ENCODE measurements around the gene GNA15. TPM values are rescaled to one million over a fixed set of nuclear protein-coding genes. Genes with fewer than 3 reads are reported as not detected.

The GNA15 gene
- total RNA-seq, 1 donor from 2014 or later, result 0.80 TPM

DNA sequence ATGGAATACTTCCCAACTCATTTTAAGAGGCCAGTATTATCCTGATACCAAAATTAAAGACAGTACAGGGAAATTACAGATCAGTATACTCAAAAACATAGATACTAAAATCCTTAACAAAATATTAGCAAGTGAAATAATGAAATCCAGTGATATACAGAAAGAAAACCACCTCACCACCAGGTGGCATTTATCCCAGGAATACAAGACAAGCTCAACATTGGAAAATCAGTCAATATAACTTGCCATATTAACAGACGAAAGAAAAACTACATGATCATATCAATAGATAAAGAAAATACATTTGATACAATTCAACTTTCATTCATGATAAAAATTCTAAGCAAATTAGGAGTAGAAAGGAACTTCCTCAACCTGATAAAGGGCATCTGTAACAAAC is 6.7 kb upstream of the GNA15 start:
- Mint-ChIP-seq H3K27ac (no peak overlapping the region), H3K4me3 (no peak overlapping the region), H3K36me3 (ENCODE audit: low read depth) (no peaks in the 10 kb centered on the region), H3K9me3 (no peaks in the 10 kb centered on the region), H3K27me3 (peaks cover 2% of the 10 kb centered on the region), H3K4me1 (peaks cover 37% of the 10 kb centered on the region)
- intact Hi-C loops (cut with micrococcal nuclease), result loop anchor here (1.0 kb wide), 1 partner anchor 34 kb away; no protein-coding TSS in a partner anchor
- CTCF ChIA-PET, result interaction anchor here (0.7 to 4.4 kb wide), 15 partner anchors 9 to 171 kb away, joined by 3 to 32 read pairs (median 5); no protein-coding TSS in a partner anchor
- DNase-seq, result no peak
- POLR2A ChIA-PET, result interaction anchor here (0.6 to 1.8 kb wide), 2 partner anchors 32 to 859 kb away, joined by 5 to 6 read pairs; no protein-coding TSS in a partner anchor
- ATAC-seq (ENCODE audit: low read depth), result no peak
- TF ChIP-seq, protein P1, sequence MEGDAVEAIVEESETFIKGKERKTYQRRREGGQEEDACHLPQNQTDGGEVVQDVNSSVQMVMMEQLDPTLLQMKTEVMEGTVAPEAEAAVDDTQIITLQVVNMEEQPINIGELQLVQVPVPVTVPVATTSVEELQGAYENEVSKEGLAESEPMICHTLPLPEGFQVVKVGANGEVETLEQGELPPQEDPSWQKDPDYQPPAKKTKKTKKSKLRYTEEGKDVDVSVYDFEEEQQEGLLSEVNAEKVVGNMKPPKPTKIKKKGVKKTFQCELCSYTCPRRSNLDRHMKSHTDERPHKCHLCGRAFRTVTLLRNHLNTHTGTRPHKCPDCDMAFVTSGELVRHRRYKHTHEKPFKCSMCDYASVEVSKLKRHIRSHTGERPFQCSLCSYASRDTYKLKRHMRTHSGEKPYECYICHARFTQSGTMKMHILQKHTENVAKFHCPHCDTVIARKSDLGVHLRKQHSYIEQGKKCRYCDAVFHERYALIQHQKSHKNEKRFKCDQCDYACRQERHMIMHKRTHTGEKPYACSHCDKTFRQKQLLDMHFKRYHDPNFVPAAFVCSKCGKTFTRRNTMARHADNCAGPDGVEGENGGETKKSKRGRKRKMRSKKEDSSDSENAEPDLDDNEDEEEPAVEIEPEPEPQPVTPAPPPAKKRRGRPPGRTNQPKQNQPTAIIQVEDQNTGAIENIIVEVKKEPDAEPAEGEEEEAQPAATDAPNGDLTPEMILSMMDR (IDR thresholded peaks at IDR 0.05), result no peak

DNA sequence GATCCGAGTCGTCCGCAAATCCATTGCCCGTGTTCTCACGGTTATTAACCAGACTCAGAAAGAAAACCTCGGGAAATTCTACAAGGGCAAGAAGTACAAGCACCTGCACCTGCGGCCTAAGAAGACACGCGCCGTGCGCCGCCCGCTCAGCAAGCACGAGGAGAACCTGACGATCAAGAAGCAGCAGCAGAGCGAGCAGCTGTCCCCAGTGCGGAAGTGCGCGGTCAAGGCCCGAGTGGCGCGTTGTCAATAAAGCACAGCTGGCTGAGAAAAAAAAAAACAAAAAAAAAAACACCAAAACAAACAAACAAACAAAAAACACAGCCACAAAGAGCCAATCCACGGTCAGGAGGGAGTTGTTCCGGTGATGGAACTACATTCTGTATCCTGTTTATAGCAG is 4.7 kb upstream of the GNA15 start:
- peaks cover 21% of the 10 kb centered on the region for H3K4me1 Mint-ChIP-seq
- no peaks in the 10 kb centered on the region for H3K27me3 Mint-ChIP-seq
- no peak overlapping the region for H3K4me3 Mint-ChIP-seq
- intact Hi-C loops (cut with micrococcal nuclease), result no loop called here
- ChIA-PET POLR2A (interaction anchor here (0.6 to 1.2 kb wide), 2 partner anchors 12 to 54 kb away, joined by 3 to 4 read pairs; partner anchors contain the start of gene NCLN), CTCF (interaction anchor here (2.2 to 4.4 kb wide), 2 partner anchors 22 to 32 kb away, joined by 6 to 32 read pairs; no protein-coding TSS in a partner anchor)
- TF ChIP-seq, protein P1 (IDR thresholded peaks at IDR 0.05), result no peak
- DNase-seq, result no peak
- no peaks in the 10 kb centered on the region for H3K9me3 Mint-ChIP-seq
- H3K36me3 Mint-ChIP-seq (ENCODE audit: low read depth), result no peaks in the 10 kb centered on the region
- ATAC-seq (ENCODE audit: low read depth), result no peak
- no peak overlapping the region for H3K27ac Mint-ChIP-seq

DNA sequence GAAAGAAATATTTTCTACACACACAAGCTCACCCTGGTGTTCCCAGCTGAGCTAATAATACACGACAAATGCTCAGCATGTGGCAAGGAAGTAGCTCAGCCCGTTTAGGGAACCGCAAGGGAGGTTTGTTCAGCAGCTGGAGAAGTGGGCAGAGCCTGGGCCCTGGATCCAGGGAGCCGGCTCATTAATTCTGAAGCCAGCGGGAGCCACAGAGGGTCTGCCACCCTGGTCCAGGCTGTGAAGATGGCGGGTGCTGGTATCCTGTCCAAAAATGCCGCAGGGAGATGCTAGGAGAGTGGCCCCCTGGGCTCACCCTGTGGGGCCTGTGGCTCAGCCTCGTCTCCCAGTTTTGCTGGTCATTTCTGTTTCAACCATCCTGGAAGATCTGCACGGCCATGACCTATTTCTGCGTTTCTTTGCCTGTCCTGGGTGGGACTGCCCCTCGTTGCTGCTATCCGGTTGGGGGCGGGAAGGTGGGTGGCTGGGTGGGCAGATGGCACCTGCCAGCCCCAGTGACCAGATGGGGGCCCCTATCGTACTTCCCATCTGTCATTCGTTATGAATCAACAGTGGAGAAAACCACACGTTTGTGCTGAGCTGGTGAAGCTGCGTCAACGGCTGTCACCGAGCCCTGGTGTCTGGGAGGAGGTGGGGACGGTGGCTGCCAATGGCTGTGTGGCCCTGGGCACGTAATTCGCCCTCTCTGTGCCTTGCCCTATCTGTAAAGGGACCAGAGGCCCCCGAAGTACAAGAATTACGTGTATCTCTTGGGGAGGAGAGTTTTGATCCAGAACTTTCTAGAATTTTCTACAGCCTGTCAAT is 2.7 kb upstream of the GNA15 start:
- TF ChIP-seq, protein P1 (IDR thresholded peaks at IDR 0.05), result no peak
- Mint-ChIP-seq H3K27ac (peak overlapping the region; percentile 46), H3K9me3 (no peaks in the 10 kb centered on the region), H3K4me1 (peaks cover 26% of the 10 kb centered on the region), H3K36me3 (ENCODE audit: low read depth) (no peaks in the 10 kb centered on the region), H3K4me3 (peak overlapping the region; percentile 62), H3K27me3 (peaks cover 5% of the 10 kb centered on the region)
- ATAC-seq (ENCODE audit: low read depth) (peak; percentile 87), DNase-seq (peak; percentile 41)
- CTCF ChIA-PET, result interaction anchor here (0.8 to 1.7 kb wide), 4 partner anchors 11 to 30 kb away, joined by 3 to 5 read pairs (median 4); no protein-coding TSS in a partner anchor
- intact Hi-C loops (cut with micrococcal nuclease), result loop anchor here (1.0 to 2.0 kb wide), 2 partner anchors 22 to 52 kb away; partner anchors contain the start of gene NCLN
- POLR2A ChIA-PET, result interaction anchor here (1.2 kb wide), 2 partner anchors 8 to 10 kb away, joined by 3 to 10 read pairs; no protein-coding TSS in a partner anchor

DNA sequence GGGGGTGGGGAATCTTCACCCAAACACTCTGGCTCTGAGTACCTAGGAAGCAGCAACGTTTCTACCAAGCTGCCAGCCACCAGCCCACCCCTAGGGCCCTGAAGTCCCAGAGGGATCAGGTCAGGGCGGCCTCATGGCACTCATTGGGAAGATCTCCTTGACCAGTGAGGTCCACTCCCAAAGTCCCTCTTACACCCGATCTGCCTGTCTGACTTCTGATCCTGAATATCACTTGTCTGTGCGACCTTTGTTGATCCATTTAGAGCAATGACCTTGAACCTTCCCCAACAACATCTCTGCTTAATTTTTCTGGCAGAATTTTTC is 2.1 kb upstream of the GNA15 start:
- H3K27ac Mint-ChIP-seq, result peak overlapping the region; percentile 46
- ChIA-PET POLR2A (interaction anchor here (0.6 to 1.2 kb wide), 3 partner anchors 9 to 110 kb away, joined by 3 to 10 read pairs (median 4); no protein-coding TSS in a partner anchor), CTCF (interaction anchor here (1.6 kb wide), 1 partner anchor 11 kb away, joined by 4 read pairs; no protein-coding TSS in a partner anchor)
- H3K27me3 Mint-ChIP-seq, result peaks cover 5% of the 10 kb centered on the region
- TF ChIP-seq, protein P1 (IDR thresholded peaks at IDR 0.05), result no peak
- H3K4me1 Mint-ChIP-seq, result peaks cover 26% of the 10 kb centered on the region
- H3K36me3 Mint-ChIP-seq (ENCODE audit: low read depth), result no peaks in the 10 kb centered on the region
- peak overlapping the region; percentile 62 for H3K4me3 Mint-ChIP-seq
- ATAC-seq (ENCODE audit: low read depth), result no peak
- intact Hi-C loops (cut with micrococcal nuclease), result loop anchor here (1.0 to 2.0 kb wide), 2 partner anchors 22 to 51 kb away; partner anchors contain the start of gene NCLN
- DNase-seq, result no peak
- no peaks in the 10 kb centered on the region for H3K9me3 Mint-ChIP-seq

DNA sequence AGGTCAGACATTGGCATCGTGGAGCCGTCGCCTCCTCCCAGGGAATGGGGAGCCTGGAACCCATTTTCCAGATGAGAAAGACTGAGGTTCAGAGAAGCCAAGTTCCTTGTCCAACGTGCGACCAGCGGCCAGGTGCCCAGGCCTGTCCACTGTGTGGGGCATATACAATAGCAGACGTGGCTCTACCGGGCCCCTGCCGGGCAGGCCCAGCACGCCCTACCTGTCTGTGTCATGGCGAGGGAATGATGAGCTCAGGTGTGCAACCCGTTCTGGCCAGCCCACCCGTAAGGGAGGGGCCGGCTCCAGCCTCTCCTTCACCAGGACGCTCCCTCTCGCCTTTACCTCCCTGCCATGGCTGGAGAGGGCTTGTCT is 837 bp downstream of the GNA15 start:
- Mint-ChIP-seq H3K27me3 (peaks cover 5% of the 10 kb centered on the region), H3K27ac (no peak overlapping the region), H3K9me3 (no peaks in the 10 kb centered on the region), H3K4me1 (peaks cover 38% of the 10 kb centered on the region), H3K36me3 (ENCODE audit: low read depth) (no peaks in the 10 kb centered on the region), H3K4me3 (peak overlapping the region; percentile 24)
- intact Hi-C loops (cut with micrococcal nuclease), result no loop called here
- TF ChIP-seq, protein P1 (IDR thresholded peaks at IDR 0.05), result no peak
- ATAC-seq (ENCODE audit: low read depth), result no peak
- DNase-seq, result no peak
- CTCF ChIA-PET, result interaction anchor here (1.0 kb wide), 1 partner anchor 186 kb away, joined by 3 read pairs; no protein-coding TSS in a partner anchor
- POLR2A ChIA-PET, result interaction anchor here (0.6 kb wide), 1 partner anchor 11 kb away, joined by 3 read pairs; no protein-coding TSS in a partner anchor
